SK-N-SH treated with all-trans-retinoic acid at 6 μM for 48 hours (cell line): ENCODE results near the gene CHST8.

ENCODE experiments used
- OSR1 ChIP-seq: fragments of 250-450 bp; sonication (Bioruptor Pico); IDR thresholded peaks from 2 replicates; pipeline ENCODE4 v1.8.0; 2022; ENCODE audit warnings: moderate library complexity, mild to moderate bottlenecking, inconsistent platforms
- RARB ChIP-seq: fragments of 250-450 bp; sonication (Bioruptor Pico); IDR thresholded peaks from 2 replicates; pipeline ENCODE4 v1.8.0; 2021; ENCODE audit warnings: mild to moderate bottlenecking, moderate library complexity

GRCh38 chr19:33699754-33700407 is 78.1 kb downstream of the CHST8 start:
- TF ChIP-seq RARB (CRISPR knock-in tag) = no peak
- TF ChIP-seq OSR1 (CRISPR knock-in tag) = no peak
